NT2/D1 (cell line): ENCODE data around the gene RHCG.

Experiments used
- YY1 ChIP-seq: IDR thresholded peaks from 2 replicates; pipeline ENCODE4 v1.6.1; 2011; ENCODE audit not compliant: insufficient read length, insufficient read depth
- ZNF274 ChIP-seq: IDR thresholded peaks from 2 replicates; pipeline ENCODE4 v1.6.1; 2011; ENCODE audit warnings: mild to moderate bottlenecking, low read depth, low read length

DNA sequence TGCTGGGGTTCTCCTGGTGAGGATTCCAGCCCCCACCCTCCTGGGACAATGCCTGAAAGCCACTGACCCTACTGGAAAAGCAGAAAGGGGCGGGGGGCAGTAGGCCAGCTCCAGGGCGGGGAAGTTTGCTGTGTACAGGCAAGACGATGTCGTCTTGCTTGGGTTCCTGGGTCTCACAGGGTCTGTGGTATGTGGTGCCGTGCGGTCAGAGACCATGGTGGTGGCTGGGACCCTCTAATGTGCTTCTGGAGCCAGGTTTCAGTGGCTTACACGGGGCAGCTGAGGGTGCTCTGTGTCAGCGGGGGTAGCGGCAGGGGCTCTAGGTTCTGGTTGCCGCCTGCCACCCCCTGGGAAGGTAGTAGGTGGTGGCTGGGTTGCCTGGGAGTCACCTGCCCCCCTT, 54.2 kb downstream of the RHCG start:
- TF ChIP-seq YY1 (no peak), ZNF274 (no peak)
